Right atrium auricular region (tissue), 2 donors: Measurements from ENCODE around the gene PCDHB10. TPM values are rescaled to one million over a fixed set of nuclear protein-coding genes. Genes with fewer than 3 reads are reported as not detected.
A peak's percentile ranks its signal among the peaks of the same experiment; 100 is the strongest.
"Not testable (repeated sequence)": the region's sequence is repeated elsewhere in the genome, so short reads cannot be mapped to it uniquely, and the experiment has no call there.

ENCODE experiments used
- DNase-seq: peaks from one replicate; pipeline ENCODE4 v3.0.0-alpha.2; 2019; ENCODE audit warnings: low spot score
- H3K27ac ChIP-seq, 2 donors: fragments of 200-600 bp; sonication (generic); 1 replicate in 1 of 2; 2 replicates in 1 of 2; pipeline ENCODE4 v1.5.1; 2016 to 2019
- H3K27me3 ChIP-seq, 2 donors: fragments of 200-600 bp; sonication (generic); one replicate each; pipeline versions ENCODE4 v1.5.1 to v1.6.0; 2017 to 2019
- H3K36me3 ChIP-seq: fragments of 200-600 bp; sonication (generic); one replicate; pipeline ENCODE4 v1.5.1; 2016
- H3K4me1 ChIP-seq, 2 donors: fragments of 200-600 bp; sonication (generic); one replicate each; pipeline versions ENCODE4 v1.5.1 to v1.6.0; 2017 to 2019
- H3K4me3 ChIP-seq, 2 donors: fragments of 200-600 bp; sonication (generic); 1 replicate in 1 of 2; 2 replicates in 1 of 2; pipeline ENCODE4 v1.5.1; 2017 to 2019; ENCODE audit warnings: mild to moderate bottlenecking in 1 of 2, moderate library complexity in 1 of 2
- H3K9me3 ChIP-seq, 2 donors: fragments of 200-600 bp; sonication (generic); one replicate each; pipeline ENCODE4 v1.5.1; 2019
- total RNA-seq, 2 donors: library from RNA; depleted of rRNA; stranded (reverse); fragments of >200 nt; gene quantifications; one replicate each; pipeline ENCODE4 v1.1.0, GENCODE V29; 2016
- TF ChIP-seq, protein P1 (sequence below), 2 donors: fragments of 200-600 bp; sonication (generic); IDR thresholded peaks; one replicate each; pipeline ENCODE4 v1.5.1; 2019; ENCODE audit warnings: antibody characterized with exemption in 2 of 2

Gene PCDHB10
- total RNA-seq, 2 donors from 2014 or later, result 2.0 to 2.5 TPM

- Histone ChIP-seq H3K4me3 (peak within 1 kb of the TSS; percentile 1 to 37), H3K9me3 (peaks cover 6 to 86% of the 10 kb centered on the region in 2 donors)
- peak; percentile 66 for DNase-seq
- not testable (repeated sequence) for H3K27ac ChIP-seq, H3K36me3 ChIP-seq, H3K4me1 ChIP-seq, H3K27me3 ChIP-seq
- TF ChIP-seq, protein P1, sequence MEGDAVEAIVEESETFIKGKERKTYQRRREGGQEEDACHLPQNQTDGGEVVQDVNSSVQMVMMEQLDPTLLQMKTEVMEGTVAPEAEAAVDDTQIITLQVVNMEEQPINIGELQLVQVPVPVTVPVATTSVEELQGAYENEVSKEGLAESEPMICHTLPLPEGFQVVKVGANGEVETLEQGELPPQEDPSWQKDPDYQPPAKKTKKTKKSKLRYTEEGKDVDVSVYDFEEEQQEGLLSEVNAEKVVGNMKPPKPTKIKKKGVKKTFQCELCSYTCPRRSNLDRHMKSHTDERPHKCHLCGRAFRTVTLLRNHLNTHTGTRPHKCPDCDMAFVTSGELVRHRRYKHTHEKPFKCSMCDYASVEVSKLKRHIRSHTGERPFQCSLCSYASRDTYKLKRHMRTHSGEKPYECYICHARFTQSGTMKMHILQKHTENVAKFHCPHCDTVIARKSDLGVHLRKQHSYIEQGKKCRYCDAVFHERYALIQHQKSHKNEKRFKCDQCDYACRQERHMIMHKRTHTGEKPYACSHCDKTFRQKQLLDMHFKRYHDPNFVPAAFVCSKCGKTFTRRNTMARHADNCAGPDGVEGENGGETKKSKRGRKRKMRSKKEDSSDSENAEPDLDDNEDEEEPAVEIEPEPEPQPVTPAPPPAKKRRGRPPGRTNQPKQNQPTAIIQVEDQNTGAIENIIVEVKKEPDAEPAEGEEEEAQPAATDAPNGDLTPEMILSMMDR (IDR thresholded peaks at IDR 0.05), result peak in 1 of 2 donors; percentile 65
Observed at GRCh38 chr5:141213656-141214339, 21.6 kb downstream of the PCDHB10 start, which contains the start of gene PCDHB13. TSS of gene PCDHB13 (plus strand) at chr5:141213919. CDS start at chr5:141214124, 205 bp downstream.

DNA sequence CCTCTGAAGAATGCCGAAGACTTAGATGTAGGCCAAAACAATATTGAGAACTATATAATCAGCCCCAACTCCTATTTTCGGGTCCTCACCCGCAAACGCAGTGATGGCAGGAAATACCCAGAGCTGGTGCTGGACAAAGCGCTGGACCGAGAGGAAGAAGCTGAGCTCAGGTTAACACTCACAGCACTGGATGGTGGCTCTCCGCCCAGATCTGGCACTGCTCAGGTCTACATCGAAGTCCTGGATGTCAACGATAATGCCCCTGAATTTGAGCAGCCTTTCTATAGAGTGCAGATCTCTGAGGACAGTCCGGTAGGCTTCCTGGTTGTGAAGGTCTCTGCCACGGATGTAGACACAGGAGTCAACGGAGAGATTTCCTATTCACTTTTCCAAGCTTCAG lies 22.4 kb downstream of the PCDHB10 start:
- not testable (repeated sequence) for DNase-seq, H3K36me3 ChIP-seq, H3K4me3 ChIP-seq, H3K27ac ChIP-seq, H3K27me3 ChIP-seq, H3K4me1 ChIP-seq
- peaks cover 3 to 86% of the 10 kb centered on the region in 2 donors for H3K9me3 ChIP-seq

- peaks cover 3 to 87% of the 10 kb centered on the region in 2 donors for H3K9me3 ChIP-seq
- DNase-seq, H3K27me3 ChIP-seq, H3K27ac ChIP-seq, H3K4me1 ChIP-seq, H3K36me3 ChIP-seq, H3K4me3 ChIP-seq: not testable (repeated sequence)
Observed at GRCh38 chr5:141215504-141215903, 23.4 kb downstream of the PCDHB10 start.

- DNase-seq, H3K4me3 ChIP-seq, H3K27me3 ChIP-seq, H3K36me3 ChIP-seq, H3K4me1 ChIP-seq, H3K27ac ChIP-seq: not testable (repeated sequence)
- peaks cover 3 to 89% of the 10 kb centered on the region in 2 donors for H3K9me3 ChIP-seq
Observed at GRCh38 chr5:141216035-141216434, 23.9 kb downstream of the PCDHB10 start.

- Histone ChIP-seq H3K9me3 (peaks cover 24 to 95% of the 10 kb centered on the region in 2 donors), H3K27me3 (no peaks in the 10 kb centered on the region), H3K4me3 (no peak within 1 kb of the TSS), H3K4me1 (no peaks in the 10 kb centered on the region), H3K36me3 (peaks cover 3% of the 10 kb centered on the region), H3K27ac (no peak within 1 kb of the TSS)
- no peak for DNase-seq
- TF ChIP-seq, protein P1 (IDR thresholded peaks at IDR 0.05), result peak in 1 of 2 donors; percentile 20
Observed at GRCh38 chr5:141223112-141223783, 31.1 kb downstream of the PCDHB10 start, which contains the start of gene PCDHB14. TSS of gene PCDHB14 (plus strand) at chr5:141223343. CDS start at chr5:141223506, 163 bp downstream.

DNA sequence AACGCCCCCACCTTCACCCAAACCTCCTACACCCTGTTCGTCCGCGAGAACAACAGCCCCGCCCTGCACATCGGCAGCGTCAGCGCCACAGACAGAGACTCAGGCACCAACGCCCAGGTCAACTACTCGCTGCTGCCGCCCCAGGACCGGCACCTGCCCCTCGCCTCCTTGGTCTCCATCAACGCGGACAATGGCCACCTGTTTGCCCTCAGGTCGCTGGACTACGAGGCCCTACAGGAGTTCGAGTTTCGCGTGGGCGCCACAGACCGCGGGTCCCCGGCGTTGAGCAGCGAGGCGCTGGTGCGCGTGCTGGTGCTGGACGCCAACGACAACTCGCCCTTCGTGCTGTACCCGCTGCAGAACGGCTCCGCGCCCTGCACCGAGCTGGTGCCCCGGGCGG lies 32.7 kb downstream of the PCDHB10 start:
- H3K36me3 ChIP-seq, H3K4me3 ChIP-seq, DNase-seq, H3K27ac ChIP-seq, H3K27me3 ChIP-seq, H3K4me1 ChIP-seq: not testable (repeated sequence)
- H3K9me3 ChIP-seq, result peaks cover 24 to 87% of the 10 kb centered on the region in 2 donors

GRCh38 chr5:141225421-141225820 lies 33.3 kb downstream of the PCDHB10 start:
- not testable (repeated sequence) for DNase-seq, H3K27me3 ChIP-seq, H3K4me3 ChIP-seq, H3K27ac ChIP-seq, H3K4me1 ChIP-seq, H3K36me3 ChIP-seq
- peaks cover 24 to 86% of the 10 kb centered on the region in 2 donors for H3K9me3 ChIP-seq

DNA sequence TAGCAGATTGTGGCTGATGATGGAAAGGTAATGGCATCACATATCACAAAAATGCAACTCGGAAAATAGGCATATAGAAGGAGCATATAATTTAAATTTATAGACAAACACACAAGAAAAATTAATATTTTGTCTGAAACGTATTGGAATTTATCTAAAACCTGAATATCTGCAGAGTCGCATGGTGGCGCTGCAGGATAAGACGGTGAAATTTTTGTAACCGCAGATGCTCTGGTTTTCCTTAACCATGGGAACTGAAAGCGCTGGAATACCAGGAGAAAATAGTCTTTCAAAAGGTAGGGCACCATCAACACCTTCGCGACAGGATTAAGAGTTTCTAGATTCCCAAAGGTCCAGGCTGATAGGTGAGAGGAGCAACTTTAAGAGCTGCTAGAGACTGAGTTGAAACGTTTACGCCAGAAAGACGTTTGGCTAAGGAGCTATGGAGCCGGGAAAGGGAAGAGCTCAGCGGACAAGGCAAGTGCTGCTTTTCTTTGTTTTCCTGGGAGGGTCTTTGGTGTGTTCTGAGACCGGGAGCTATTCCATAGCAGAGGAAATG lies 42.0 kb downstream of the PCDHB10 start:
- no peaks in the 10 kb centered on the region for H3K36me3 ChIP-seq
- peaks cover 10 to 92% of the 10 kb centered on the region in 2 donors for H3K9me3 ChIP-seq
- no peak overlapping the region for H3K4me3 ChIP-seq
- no peak for DNase-seq
- H3K27ac ChIP-seq, result no peak overlapping the region
- H3K4me1 ChIP-seq, result no peaks in the 10 kb centered on the region
- TF ChIP-seq, protein P1 (IDR thresholded peaks at IDR 0.05), result no peak
- no peaks in the 10 kb centered on the region for H3K27me3 ChIP-seq

- not testable (repeated sequence) for H3K27me3 ChIP-seq, DNase-seq, H3K27ac ChIP-seq, H3K4me3 ChIP-seq, H3K4me1 ChIP-seq, H3K36me3 ChIP-seq
- H3K9me3 ChIP-seq, result peaks cover 10 to 100% of the 10 kb centered on the region in 2 donors
Observed at GRCh38 chr5:141235922-141236321, 43.8 kb downstream of the PCDHB10 start.
